Panc1 (cell line): ENCODE measurements around the gene NDUFS7.

ENCODE experiments used
- CTCF ChIP-seq: fragments of 450-650 bp; IDR thresholded peaks from 2 replicates; pipeline ENCODE4 v1.5.1; 2017; ENCODE audit warnings: mild to moderate bottlenecking
- REST ChIP-seq, 2 experiments: IDR thresholded peaks; 2 replicates each; pipeline ENCODE4 v1.6.1; 2011 to 2012; ENCODE audit warnings: low read depth in 2 of 2, control low read depth in 1 of 2, low read length in 1 of 2, mild to moderate bottlenecking in 1 of 2, moderate library complexity in 1 of 2; ENCODE audit not compliant: insufficient read depth in 1 of 2
- SIN3A ChIP-seq: IDR thresholded peaks from 2 replicates; pipeline ENCODE4 v1.6.1; 2012; ENCODE audit warnings: low read depth, mild to moderate bottlenecking, low read length, moderate library complexity, borderline replicate concordance; ENCODE audit not compliant: insufficient read depth
- TCF7L2 ChIP-seq: IDR thresholded peaks from 2 replicates; pipeline ENCODE4 v1.6.1; 2011; ENCODE audit warnings: mild to moderate bottlenecking, low read depth, low read length, inconsistent platforms

- no peak for TF ChIP-seq CTCF
- TF ChIP-seq REST (IDR thresholded peaks at IDR 0.05; ENCODE audit: insufficient read depth in 1 of 2, low read depth in 2 of 2, low read length in 1 of 2), result no peak
- TF ChIP-seq TCF7L2, result no peak
- TF ChIP-seq SIN3A, result no peak
Observed at GRCh38 chr19:1412323-1412923, 28.7 kb downstream of the NDUFS7 start.
